Body of pancreas (tissue), 4 donors: ENCODE results near the gene CACNA1F. TPM values are rescaled to one million over a fixed set of nuclear protein-coding genes. Genes with fewer than 3 reads are reported as not detected.

Experiments used
- ATAC-seq: fragments of 150-250 bp; one replicate; pipeline ENCODE4 v1.9.1; 2016
- DNase-seq, 4 donors: peaks; one replicate each; pipeline ENCODE4 v3.0.0-alpha.2; 2019
- H3K27ac ChIP-seq, 4 donors: fragments of 200-600 bp; sonication (generic); 1 replicate in 3 of 4; 2 replicates in 1 of 4; pipeline versions ENCODE4 v1.5.1 to v1.6.1; 2016 to 2019; ENCODE audit warnings: mild to moderate bottlenecking in 1 of 4, mixed read lengths in 1 of 4, moderate library complexity in 1 of 4
- H3K27me3 ChIP-seq, 2 donors: fragments of 200-600 bp; sonication (generic); one replicate each; pipeline ENCODE4 v1.6.0; 2016; ENCODE audit warnings: mild to moderate bottlenecking in 1 of 2
- H3K36me3 ChIP-seq, 2 donors: fragments of 200-600 bp; sonication (generic); replicated peaks in 1 of 2; 2 replicates each; pipeline ENCODE4 v1.5.1; 2016; ENCODE audit warnings: low read depth in 2 of 2; ENCODE audit not compliant: insufficient read depth in 1 of 2
- H3K4me1 ChIP-seq: fragments of 200-600 bp; sonication (generic); one replicate; pipeline ENCODE4 v1.6.0; 2016
- H3K4me3 ChIP-seq, 2 donors: fragments of 200-600 bp; sonication (generic); 1 replicate in 1 of 2; 2 replicates in 1 of 2; pipeline ENCODE4 v1.5.1; 2016 to 2019
- H3K9me3 ChIP-seq, 3 donors: fragments of 200-600 bp; sonication (generic); 1 replicate in 2 of 3; 2 replicates in 1 of 3; pipeline ENCODE4 v1.5.1; 2016
- POLR2A ChIP-seq, 3 donors: fragments of 450-650 bp; IDR thresholded peaks; one replicate each; pipeline ENCODE4 v1.6.1; 2016; ENCODE audit warnings: antibody characterized with exemption in 3 of 3, mild to moderate bottlenecking in 2 of 3
- WGBS, 2 donors: methylation state at CpG; one replicate each; pipeline ENCODE4 v1.1.5; 2017; 5-methylcytosine and 5-hydroxymethylcytosine counted together
- intact Hi-C: fragments of 100-400 bp; cut with DNase I; formaldehyde crosslinking; loops from one replicate; pipeline ENCODE4 v1.15.1; 2023
- total RNA-seq, 2 donors: library from RNA; depleted of rRNA; stranded (reverse); fragments of >200 nt; gene quantifications; one replicate each; pipeline ENCODE4 v1.1.0, GENCODE V29; 2016
- TF ChIP-seq, protein P1 (sequence below), 7 experiments: fragments of 450-650 bp in 4 of 7; fragments of 200-600 bp in 3 of 7; sonication (generic) in 3 of 7; IDR thresholded peaks; one replicate each; pipeline ENCODE4 v1.5.1; 2016 to 2019; ENCODE audit warnings: antibody characterized with exemption in 7 of 7

Gene CACNA1F
- total RNA-seq, 2 donors from 2014 or later: 0.26 TPM; not detected in 1

- TF ChIP-seq POLR2A (IDR thresholded peaks at IDR 0.05): peak; percentile 44 to 80 (median 80)
- TF ChIP-seq, protein P1, sequence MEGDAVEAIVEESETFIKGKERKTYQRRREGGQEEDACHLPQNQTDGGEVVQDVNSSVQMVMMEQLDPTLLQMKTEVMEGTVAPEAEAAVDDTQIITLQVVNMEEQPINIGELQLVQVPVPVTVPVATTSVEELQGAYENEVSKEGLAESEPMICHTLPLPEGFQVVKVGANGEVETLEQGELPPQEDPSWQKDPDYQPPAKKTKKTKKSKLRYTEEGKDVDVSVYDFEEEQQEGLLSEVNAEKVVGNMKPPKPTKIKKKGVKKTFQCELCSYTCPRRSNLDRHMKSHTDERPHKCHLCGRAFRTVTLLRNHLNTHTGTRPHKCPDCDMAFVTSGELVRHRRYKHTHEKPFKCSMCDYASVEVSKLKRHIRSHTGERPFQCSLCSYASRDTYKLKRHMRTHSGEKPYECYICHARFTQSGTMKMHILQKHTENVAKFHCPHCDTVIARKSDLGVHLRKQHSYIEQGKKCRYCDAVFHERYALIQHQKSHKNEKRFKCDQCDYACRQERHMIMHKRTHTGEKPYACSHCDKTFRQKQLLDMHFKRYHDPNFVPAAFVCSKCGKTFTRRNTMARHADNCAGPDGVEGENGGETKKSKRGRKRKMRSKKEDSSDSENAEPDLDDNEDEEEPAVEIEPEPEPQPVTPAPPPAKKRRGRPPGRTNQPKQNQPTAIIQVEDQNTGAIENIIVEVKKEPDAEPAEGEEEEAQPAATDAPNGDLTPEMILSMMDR (IDR thresholded peaks at IDR 0.05): peak in 2 of 7 experiments; percentile 10 to 23
- WGBS, 2 donors: 2 to 4% methylated on average over 5 to 14 of the region's 61 CpGs
- ATAC-seq: peak; percentile 95
- peak within 1 kb of the TSS; percentile 50 to 81 (median 70) for H3K27ac ChIP-seq
- H3K27me3 ChIP-seq: no peaks in the 10 kb centered on the region
- no peaks in the 10 kb centered on the region for H3K9me3 ChIP-seq
- peaks cover 15% of the 10 kb centered on the region for H3K4me1 ChIP-seq
- intact Hi-C loops: no loop called here
- no peaks in the 10 kb centered on the region for H3K36me3 ChIP-seq
- peak; percentile 90 to 94 (median 93) for DNase-seq
- no peak within 1 kb of the TSS for H3K4me3 ChIP-seq
Measured at GRCh38 chrX:49199906-49200771, 33.0 kb downstream of the CACNA1F start, which contains the start of gene SYP. Gene SYP, minus strand, starts transcription at chrX:49200193. Its CDS starts 7 bp downstream, at chrX:49200186.

DNA sequence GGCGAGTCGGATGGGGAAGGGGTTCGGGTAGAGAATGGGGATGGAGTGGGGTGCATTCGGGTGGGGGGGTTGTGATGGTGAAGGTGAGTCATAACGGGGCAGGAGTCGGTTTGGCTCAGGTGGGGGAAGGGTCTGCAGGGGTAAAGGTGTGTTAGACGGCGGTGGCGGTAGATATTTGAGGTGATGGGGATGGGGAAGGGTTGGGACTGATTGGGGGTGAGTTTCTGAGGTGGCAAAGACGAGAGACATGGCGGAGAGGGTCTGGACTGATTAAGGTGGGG lies 33.9 kb downstream of the CACNA1F start:
- Histone ChIP-seq H3K36me3 (no peaks in the 10 kb centered on the region), H3K27me3 (no peaks in the 10 kb centered on the region), H3K27ac (no peak overlapping the region), H3K9me3 (no peaks in the 10 kb centered on the region), H3K4me3 (no peak overlapping the region), H3K4me1 (peaks cover 15% of the 10 kb centered on the region)
- DNase-seq (no peak), ATAC-seq (no peak)
- TF ChIP-seq, protein P1 (IDR thresholded peaks at IDR 0.05): no peak
- no peak for TF ChIP-seq POLR2A (IDR thresholded peaks at IDR 0.05)
- 12 to 15% methylated on average over 7 to 11 of the region's 11 CpGs for WGBS, 2 donors
- intact Hi-C loops: no loop called here

DNA sequence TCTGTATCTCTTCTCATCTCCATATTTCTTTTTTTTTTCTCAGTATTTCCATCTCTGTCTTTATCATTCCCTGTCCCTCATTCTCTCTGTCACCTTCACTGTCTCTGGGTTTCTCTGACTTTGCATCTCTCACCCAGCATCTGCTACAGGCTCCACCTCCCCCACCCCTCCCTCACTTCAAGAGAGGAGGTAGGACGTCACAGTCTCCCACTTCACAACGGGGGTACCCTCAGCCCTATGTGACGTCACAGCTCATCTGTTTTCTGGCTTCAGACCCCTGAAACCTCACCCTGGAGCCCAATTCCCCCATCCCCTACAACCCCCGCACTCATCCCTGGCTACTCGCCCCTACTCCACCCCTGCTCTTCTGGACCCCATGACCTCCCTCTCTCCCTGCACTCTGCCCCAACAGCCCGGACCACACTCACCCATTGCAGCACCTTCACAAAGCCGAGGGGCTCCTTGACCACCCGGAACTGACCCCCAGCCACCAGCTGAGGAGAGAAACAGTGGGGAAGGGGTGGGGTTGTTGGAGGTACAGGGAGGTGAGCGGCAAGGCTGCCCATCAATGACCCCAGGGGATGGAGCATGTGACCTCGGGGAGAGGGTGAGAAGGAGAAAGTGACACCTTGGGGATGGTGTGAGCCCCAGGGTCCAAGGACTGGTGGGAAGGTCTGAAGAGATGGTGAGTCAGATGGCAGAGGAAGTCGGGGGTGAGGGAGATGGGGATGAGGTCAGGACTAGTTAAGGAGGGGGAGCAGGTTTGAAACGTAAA lies 34.4 kb downstream of the CACNA1F start:
- H3K27me3 ChIP-seq: no peaks in the 10 kb centered on the region
- ATAC-seq: no peak
- no peak for DNase-seq
- H3K27ac ChIP-seq: no peak overlapping the region
- no peaks in the 10 kb centered on the region for H3K36me3 ChIP-seq
- intact Hi-C loops: no loop called here
- no peaks in the 10 kb centered on the region for H3K9me3 ChIP-seq
- H3K4me1 ChIP-seq: peaks cover 15% of the 10 kb centered on the region
- WGBS, 2 donors: 24 to 32% methylated on average over 10 of the region's 12 CpGs
- TF ChIP-seq POLR2A (IDR thresholded peaks at IDR 0.05): no peak
- TF ChIP-seq, protein P1 (IDR thresholded peaks at IDR 0.05): no peak
- no peak overlapping the region for H3K4me3 ChIP-seq

DNA sequence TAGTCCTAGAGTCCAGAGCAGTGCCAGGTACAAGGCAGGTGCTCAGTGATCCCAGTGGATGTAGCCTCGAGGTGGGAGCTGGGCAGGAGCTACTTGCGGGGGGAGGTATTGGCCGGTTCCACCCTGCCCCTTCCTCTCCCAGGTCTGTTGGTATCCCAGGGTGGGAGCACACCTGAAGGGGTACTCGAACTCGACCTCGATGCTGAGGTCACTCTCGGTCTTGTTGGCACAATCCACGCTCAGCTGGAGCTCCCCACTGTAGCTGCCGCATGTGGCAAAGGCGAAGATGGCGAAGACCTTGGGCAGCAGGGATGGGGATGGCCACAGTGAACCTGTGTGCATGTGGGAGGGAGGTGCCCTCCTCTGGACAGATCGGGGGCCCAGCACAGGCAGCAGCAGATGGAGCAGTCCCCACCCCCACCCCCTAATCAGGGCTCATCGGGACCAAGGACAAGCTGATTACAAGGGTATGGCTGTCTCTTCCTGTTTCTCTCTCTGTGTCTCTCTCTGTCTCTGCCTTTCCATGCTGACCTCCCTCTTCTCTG lies 35.5 kb downstream of the CACNA1F start:
- intact Hi-C loops: no loop called here

More for the DNA sequence above, 35.5 kb downstream of the CACNA1F start:
- ATAC-seq (no peak), DNase-seq (no peak)
- Histone ChIP-seq H3K27ac (no peak overlapping the region), H3K4me3 (no peak overlapping the region), H3K9me3 (no peaks in the 10 kb centered on the region), H3K36me3 (no peaks in the 10 kb centered on the region), H3K27me3 (no peaks in the 10 kb centered on the region), H3K4me1 (peaks cover 15% of the 10 kb centered on the region)
- TF ChIP-seq, protein P1 (IDR thresholded peaks at IDR 0.05): no peak
- TF ChIP-seq POLR2A (IDR thresholded peaks at IDR 0.05): no peak
- 70% methylated on average over 6 of the region's 13 CpGs; no CpG with 5 or more reads in 1 of the 2 donors for WGBS, 2 donors
